Measurements from ENCODE around the gene MFSD6L. TPM values are rescaled to one million over a fixed set of nuclear protein-coding genes. Genes with fewer than 3 reads are reported as not detected.

Gene MFSD6L
- total and polyA plus RNA-seq, 12 donors, result 0.03 to 0.28 (median 0.15) TPM; not detected in 7

DNA sequence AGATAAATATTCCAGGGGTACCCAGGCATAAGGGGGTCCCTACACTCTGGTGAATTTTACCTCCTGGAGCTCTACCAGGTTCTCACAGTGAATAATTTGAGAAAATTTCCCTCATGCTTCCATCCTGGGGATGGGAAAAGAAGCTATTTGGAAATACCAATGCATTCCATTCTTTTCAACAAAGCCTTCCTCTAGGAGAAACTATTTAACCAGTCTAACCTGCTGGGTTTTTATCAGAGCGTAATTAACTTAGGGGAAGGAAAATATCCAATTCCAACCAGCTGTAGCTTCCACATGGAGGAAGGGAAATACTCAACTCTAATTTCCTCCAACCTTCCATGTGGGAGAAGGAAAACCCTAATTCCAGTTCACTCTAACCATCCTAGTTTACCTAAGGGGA, 17.0 kb downstream of the MFSD6L start:
- Histone ChIP-seq H3K9me3 (peaks cover 0 to 9% (median 0%) of the 10 kb centered on the region in 11 donors), H3K27ac (no peak overlapping the region), H3K4me1 (peaks cover 0 to 29% (median 0%) of the 10 kb centered on the region in 9 donors), H3K4me3 (no peak overlapping the region), H3K27me3 (no peaks in the 10 kb centered on the region), H3K36me3 (no peaks in the 10 kb centered on the region)
- intact Hi-C loops (cut with DNase I), result loop anchor here in 4 of 10 donors (5.0 to 10.0 kb wide), 3 partner anchors 110 to 370 kb away; no protein-coding TSS in a partner anchor
- DNase-seq (no peak), ATAC-seq (no peak)
- WGBS, 2 donors, result 94% methylated on average over 1 of the region's 1 CpG
- TF ChIP-seq, protein P1, sequence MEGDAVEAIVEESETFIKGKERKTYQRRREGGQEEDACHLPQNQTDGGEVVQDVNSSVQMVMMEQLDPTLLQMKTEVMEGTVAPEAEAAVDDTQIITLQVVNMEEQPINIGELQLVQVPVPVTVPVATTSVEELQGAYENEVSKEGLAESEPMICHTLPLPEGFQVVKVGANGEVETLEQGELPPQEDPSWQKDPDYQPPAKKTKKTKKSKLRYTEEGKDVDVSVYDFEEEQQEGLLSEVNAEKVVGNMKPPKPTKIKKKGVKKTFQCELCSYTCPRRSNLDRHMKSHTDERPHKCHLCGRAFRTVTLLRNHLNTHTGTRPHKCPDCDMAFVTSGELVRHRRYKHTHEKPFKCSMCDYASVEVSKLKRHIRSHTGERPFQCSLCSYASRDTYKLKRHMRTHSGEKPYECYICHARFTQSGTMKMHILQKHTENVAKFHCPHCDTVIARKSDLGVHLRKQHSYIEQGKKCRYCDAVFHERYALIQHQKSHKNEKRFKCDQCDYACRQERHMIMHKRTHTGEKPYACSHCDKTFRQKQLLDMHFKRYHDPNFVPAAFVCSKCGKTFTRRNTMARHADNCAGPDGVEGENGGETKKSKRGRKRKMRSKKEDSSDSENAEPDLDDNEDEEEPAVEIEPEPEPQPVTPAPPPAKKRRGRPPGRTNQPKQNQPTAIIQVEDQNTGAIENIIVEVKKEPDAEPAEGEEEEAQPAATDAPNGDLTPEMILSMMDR (IDR thresholded peaks at IDR 0.05), result no peak

DNA sequence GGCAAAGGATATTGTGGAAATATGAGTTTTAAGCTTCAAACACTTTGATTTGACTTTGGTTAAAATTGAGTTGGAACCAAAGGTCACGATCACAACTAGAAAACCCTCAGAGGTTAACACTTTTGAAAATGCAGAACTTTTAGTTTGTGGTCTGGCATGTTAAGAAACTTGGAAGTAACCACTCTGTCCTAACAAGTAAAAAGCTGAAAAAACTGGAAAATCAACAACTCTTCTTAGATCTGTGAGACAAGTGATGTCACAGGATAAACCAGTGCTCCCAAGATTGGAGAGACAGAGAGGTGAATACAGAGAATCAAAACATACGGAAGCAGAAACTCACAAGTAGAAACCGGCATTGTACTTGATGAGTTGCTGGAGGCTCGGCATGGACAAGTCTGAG, 17.4 kb downstream of the MFSD6L start:
- H3K36me3 ChIP-seq, result no peaks in the 10 kb centered on the region
- intact Hi-C loops (cut with DNase I), result loop anchor here in 4 of 10 donors (5.0 to 10.0 kb wide), 3 partner anchors 111 to 369 kb away; no protein-coding TSS in a partner anchor
- H3K4me3 ChIP-seq, result no peak overlapping the region
- ATAC-seq (no peak), DNase-seq (no peak)
- 89 to 94% methylated on average over 4 of the region's 4 CpGs for WGBS, 2 donors
- peaks cover 0 to 9% (median 0%) of the 10 kb centered on the region in 11 donors for H3K9me3 ChIP-seq
- no peak overlapping the region for H3K27ac ChIP-seq
- peaks cover 0 to 31% (median 0%) of the 10 kb centered on the region in 9 donors for H3K4me1 ChIP-seq
- TF ChIP-seq, protein P1 (IDR thresholded peaks at IDR 0.05), result no peak
- no peaks in the 10 kb centered on the region for H3K27me3 ChIP-seq

DNA sequence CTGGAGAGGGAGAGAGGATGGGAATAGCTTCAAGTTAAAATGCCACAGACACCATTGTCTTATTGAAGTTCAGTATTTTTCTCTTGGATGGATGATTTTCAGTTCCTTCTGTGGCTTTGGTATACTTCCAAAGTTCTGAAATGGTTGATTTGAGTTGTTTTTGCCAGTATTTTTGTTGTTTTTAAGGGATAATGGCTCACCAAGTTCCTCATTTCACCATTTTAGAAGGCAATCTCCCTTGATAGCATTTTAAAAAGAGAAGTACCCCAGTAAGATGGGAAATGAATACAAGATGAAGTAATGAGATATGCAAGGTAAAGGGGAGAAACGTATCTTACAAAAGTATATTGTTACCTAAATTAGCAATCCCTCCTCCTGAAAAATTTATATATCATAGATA, 22.3 kb downstream of the MFSD6L start:
- TF ChIP-seq, protein P1 (IDR thresholded peaks at IDR 0.05), result no peak
- 85 to 91% methylated on average over 1 of the region's 1 CpG for WGBS, 2 donors
- DNase-seq (no peak), ATAC-seq (no peak)
- Histone ChIP-seq H3K27me3 (peaks cover 0 to 7% (median 0%) of the 10 kb centered on the region in 7 donors), H3K4me1 (peaks cover 0 to 32% (median 0%) of the 10 kb centered on the region in 9 donors), H3K27ac (no peak overlapping the region), H3K4me3 (no peak overlapping the region), H3K36me3 (no peaks in the 10 kb centered on the region), H3K9me3 (peaks cover 0 to 12% (median 2%) of the 10 kb centered on the region in 11 donors)
- intact Hi-C loops (cut with DNase I), result no loop called here

DNA sequence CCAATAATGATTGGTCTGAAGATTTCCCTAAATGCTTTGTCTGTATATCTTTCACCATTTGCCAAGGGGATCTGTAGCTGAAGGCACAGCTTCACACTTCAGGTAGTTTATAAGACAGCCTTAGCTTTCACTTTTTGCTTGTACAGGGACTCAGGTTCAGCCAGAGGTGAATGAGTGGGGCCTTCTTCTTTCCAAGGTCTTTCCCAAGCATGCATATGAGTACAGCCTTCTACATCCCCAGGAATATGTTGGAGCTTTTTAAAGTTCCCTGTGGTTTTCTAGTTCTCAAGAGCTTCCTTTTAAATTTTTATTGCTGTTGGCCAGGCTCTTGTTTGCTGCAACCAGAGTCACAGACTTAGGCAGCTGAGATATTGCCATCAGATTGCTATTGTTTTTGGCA, 22.9 kb downstream of the MFSD6L start:
- TF ChIP-seq, protein P1 (IDR thresholded peaks at IDR 0.05), result no peak
- Histone ChIP-seq H3K4me3 (no peak overlapping the region), H3K4me1 (peaks cover 0 to 26% (median 0%) of the 10 kb centered on the region in 9 donors), H3K9me3 (peaks cover 0 to 12% (median 2%) of the 10 kb centered on the region in 11 donors), H3K27me3 (peaks cover 0 to 7% (median 0%) of the 10 kb centered on the region in 7 donors), H3K27ac (peak overlapping the region in 1 of 10 donors; percentile 29), H3K36me3 (no peaks in the 10 kb centered on the region)
- no peak for DNase-seq
- ATAC-seq, result no peak
- intact Hi-C loops (cut with DNase I), result no loop called here
